Stomach (tissue), 4 donors: ENCODE results near the gene RXRG.

Source experiments
- EP300 ChIP-seq: sonication (generic); formaldehyde crosslinking; IDR thresholded peaks from one replicate; pipeline ENCODE4 v1.6.1; 2017; ENCODE audit warnings: antibody characterized with exemption
- POLR2A ChIP-seq, 4 donors: fragments of 450-650 bp; IDR thresholded peaks; one replicate each; pipeline ENCODE4 v1.6.1; 2016; ENCODE audit warnings: antibody characterized with exemption in 4 of 4, control low read depth in 2 of 4, mild to moderate bottlenecking in 1 of 4, moderate library complexity in 1 of 4
- POLR2AphosphoS5 ChIP-seq, 3 donors: sonication (generic); formaldehyde crosslinking; IDR thresholded peaks; one replicate each; pipeline ENCODE4 v1.6.1; 2016; ENCODE audit warnings: antibody characterized with exemption in 3 of 3
- TF ChIP-seq, protein P1 (sequence below), 7 experiments: fragments of 450-650 bp in 4 of 7; fragments of 200-600 bp in 3 of 7; sonication (generic) in 3 of 7; IDR thresholded peaks; one replicate each; pipeline ENCODE4 v1.5.1; 2016 to 2019; ENCODE audit warnings: antibody characterized with exemption in 7 of 7, control low read depth in 2 of 7, mild to moderate bottlenecking in 1 of 7

- TF ChIP-seq, protein P1, sequence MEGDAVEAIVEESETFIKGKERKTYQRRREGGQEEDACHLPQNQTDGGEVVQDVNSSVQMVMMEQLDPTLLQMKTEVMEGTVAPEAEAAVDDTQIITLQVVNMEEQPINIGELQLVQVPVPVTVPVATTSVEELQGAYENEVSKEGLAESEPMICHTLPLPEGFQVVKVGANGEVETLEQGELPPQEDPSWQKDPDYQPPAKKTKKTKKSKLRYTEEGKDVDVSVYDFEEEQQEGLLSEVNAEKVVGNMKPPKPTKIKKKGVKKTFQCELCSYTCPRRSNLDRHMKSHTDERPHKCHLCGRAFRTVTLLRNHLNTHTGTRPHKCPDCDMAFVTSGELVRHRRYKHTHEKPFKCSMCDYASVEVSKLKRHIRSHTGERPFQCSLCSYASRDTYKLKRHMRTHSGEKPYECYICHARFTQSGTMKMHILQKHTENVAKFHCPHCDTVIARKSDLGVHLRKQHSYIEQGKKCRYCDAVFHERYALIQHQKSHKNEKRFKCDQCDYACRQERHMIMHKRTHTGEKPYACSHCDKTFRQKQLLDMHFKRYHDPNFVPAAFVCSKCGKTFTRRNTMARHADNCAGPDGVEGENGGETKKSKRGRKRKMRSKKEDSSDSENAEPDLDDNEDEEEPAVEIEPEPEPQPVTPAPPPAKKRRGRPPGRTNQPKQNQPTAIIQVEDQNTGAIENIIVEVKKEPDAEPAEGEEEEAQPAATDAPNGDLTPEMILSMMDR (IDR thresholded peaks at IDR 0.05): peak in 5 of 7 experiments; percentile 62 to 92 (median 90)
- no peak for TF ChIP-seq POLR2A (IDR thresholded peaks at IDR 0.05)
- no peak for TF ChIP-seq POLR2AphosphoS5 (IDR thresholded peaks at IDR 0.05)
- no peak for TF ChIP-seq EP300
Measured at GRCh38 chr1:165367375-165367993, 77.4 kb downstream of the RXRG start.
